ENCODE measurements around the gene SIAH3.
A peak's percentile ranks its signal among the peaks of the same experiment; 100 is the strongest.
"Not testable (repeated sequence)": the region's sequence is repeated elsewhere in the genome, so short reads cannot be mapped to it uniquely, and the experiment has no call there.

Gene SIAH3

DNA sequence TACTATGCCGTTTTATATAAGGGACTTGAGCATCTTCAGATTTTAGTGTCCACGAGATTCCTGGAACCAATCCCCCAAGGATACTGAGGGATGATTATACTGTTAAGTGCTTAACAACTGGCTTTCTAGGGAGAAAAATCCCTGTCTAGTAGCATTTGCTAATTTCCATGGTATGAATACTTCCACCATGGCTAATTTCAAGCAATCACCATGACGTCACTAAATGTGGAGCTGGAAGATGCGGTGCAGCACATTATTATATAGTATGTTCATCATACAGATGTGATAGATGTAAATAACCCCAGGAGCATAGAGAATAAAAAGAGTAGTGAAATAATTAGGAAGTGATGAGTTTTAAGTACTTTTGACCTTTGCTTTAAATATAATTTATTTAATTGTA lies 72.7 kb downstream of the SIAH3 start:
- DNase-seq = no peak

- DNase-seq = no peak
Measured at GRCh38 chr13:45776748-45777147, 74.8 kb downstream of the SIAH3 start.

GRCh38 chr13:45775401-45775963 lies 76.1 kb downstream of the SIAH3 start:
- no peak for DNase-seq

- DNase-seq = no peak
Measured at GRCh38 chr13:45773944-45774343, 77.6 kb downstream of the SIAH3 start.

DNA sequence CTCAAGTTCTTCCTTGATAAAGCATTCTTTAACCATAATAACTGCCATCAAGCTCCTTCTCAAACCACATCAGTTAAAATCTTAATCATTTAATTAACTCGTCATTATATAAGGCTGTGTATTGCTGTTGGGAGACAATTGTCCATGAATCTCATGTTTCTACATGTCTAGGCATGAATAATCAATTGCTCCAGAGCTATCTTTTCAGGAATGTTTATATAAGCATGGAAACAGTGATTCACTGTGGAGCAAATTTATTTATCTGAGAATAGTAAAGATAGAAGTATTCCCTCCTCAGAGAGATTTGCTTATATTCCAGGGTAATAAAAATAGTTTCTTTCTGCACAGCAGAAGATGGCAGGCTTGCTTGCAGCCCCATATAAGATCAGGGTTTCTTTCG lies 78.3 kb downstream of the SIAH3 start:
- no peak for DNase-seq

DNA sequence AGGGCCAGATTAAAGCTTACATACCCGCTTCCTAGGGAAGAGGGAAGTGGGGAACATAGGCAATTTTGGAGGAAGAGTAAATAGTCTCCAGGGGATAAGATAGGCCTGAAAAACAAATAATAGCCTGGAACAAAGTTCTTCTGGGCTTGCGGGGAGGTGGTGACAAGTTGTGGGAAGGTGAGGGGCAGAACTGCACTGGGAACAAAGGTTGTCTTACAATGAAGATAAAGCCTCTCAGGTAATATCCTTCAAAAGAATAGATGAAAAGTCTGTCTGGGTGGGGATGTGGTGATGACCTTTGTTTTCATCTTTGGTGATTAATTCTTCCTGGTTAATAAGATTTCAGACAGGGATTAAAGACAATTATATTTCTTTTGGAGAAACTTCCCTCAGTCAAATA lies 80.7 kb downstream of the SIAH3 start:
- DNase-seq = no peak

- DNase-seq = peak; percentile 73
Measured at GRCh38 chr13:45768656-45769479, 82.7 kb downstream of the SIAH3 start.

GRCh38 chr13:45765464-45765863 lies 86.1 kb downstream of the SIAH3 start:
- DNase-seq = no peak

DNA sequence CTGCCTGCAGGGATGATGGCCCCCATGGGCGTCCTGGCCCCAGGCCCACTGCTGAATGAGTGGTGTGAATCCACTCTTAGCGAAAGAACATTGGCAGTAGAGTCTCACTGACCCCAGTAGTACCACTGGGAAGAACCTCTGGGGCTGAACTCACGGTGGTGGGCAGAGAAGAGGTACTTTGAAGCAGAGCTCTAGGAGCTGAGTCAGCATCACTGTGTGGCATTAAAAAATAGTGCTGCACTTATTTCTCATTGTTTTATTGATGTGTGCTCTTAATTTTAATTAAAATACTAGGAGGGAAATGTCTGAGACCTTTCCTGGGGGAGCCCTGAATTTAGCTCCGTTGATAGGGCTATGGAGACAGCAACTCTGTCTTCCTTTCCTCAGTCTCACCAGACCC lies 88.1 kb downstream of the SIAH3 start:
- DNase-seq = no peak

DNA sequence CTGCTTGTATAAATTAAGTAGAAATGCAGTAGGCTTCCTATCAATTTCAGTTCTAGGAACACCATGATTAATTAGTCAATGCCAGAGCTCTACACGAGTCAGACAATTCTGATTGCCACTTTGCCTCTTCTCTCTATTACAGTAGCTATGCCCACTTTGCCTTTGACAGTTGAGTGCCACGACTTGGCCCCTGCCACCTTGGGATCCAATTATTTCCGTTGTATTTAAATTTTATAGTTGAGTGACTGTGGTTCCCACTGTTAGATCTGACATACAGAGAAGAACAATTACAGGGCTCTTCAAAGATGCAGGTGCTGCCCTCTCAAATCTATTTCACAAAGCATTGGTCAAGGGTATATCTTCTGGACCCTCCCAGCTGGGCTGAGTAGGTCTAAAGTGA lies 94.0 kb downstream of the SIAH3 start:
- not testable (repeated sequence) for DNase-seq

- DNase-seq = not testable (repeated sequence)
Measured at GRCh38 chr13:45756498-45756897, 95.1 kb downstream of the SIAH3 start.

- DNase-seq = no peak
Measured at GRCh38 chr13:45752510-45752909, 99.0 kb downstream of the SIAH3 start.

DNA sequence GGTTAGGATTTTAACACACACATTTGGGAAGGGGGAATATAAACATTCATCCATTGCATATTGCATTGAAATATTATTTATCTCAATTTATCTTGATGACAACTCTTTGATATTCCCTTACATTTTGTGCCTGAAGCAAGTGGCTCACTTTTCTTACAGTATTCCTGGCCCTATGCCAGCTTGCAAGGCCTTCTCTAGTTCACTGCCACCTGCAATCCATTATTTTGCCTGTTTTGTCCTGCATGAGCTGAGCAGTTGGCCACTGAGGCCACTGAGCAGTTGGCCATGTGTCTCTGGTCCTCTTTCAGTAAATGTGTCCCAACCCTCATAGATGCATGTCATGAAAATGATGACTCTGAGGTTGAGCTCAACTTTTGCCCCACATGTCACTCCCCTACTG lies 99.7 kb downstream of the SIAH3 start:
- no peak for DNase-seq

DNA sequence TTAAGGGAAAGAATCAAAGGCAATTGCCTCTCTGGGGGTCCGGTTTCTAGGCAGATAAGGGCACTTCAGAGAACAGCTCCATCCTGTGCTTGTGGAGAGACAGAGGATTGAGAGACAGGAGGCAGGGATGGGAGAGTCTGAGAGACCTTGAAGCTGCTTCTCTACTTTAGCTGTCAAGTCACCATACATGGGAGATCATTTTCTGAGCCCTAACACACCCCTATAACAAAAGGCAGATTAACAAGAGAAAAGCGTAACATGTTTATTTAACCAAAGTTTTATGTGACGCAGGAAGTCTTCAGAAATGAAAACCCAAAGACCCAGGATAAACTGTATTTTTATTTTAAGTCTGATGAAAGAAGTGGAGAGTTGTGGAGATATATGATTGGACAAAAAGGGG lies 101.0 kb downstream of the SIAH3 start:
- DNase-seq = no peak

- DNase-seq = no peak
Measured at GRCh38 chr13:45748941-45749759, 102.4 kb downstream of the SIAH3 start.

GRCh38 chr13:45747071-45747470 lies 104.5 kb downstream of the SIAH3 start:
- DNase-seq = no peak

DNA sequence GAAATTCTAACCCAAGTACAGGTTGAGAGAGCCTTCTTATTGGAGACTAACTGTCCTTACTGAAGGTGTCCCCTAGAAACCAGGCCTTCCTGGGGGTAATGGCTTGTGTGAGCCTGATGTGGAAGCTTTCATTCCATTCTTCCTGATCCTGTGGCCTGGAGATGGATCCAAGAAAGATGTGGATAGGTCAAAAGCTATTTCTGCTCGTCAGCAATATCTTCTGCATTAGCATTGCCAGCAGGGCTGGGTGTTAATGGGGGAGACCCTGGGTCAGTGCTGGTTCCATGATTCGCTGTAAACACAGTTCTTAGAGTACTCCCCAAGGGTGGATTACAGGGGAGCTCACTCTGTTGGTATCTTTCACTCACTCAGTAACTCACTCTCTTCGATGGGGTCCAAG lies 106.6 kb downstream of the SIAH3 start:
- DNase-seq = no peak

DNA sequence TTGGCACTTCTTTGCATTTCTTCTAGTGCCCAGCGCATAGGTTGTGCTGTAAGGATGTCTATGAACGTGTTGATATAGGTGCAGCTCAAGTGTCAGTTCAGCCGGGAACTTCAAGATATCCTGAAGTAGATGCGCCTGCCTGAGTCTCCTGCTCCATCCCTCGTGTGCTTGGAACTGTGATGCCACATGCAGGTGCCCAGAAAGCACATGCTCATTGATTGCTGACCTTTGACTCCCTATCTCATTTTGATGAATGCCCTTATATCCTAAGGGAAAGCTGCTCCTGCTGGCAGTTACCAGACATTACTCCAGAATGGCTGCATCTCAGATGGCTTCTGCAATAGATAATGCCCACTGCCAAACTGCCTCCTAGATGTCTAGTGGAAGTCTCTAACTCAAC lies 108.6 kb downstream of the SIAH3 start:
- DNase-seq = no peak

- DNase-seq = no peak
Measured at GRCh38 chr13:45737571-45738017, 114.0 kb downstream of the SIAH3 start.

GRCh38 chr13:45733361-45733760 lies 118.2 kb downstream of the SIAH3 start:
- DNase-seq = no peak

- DNase-seq = no peak
Measured at GRCh38 chr13:45732916-45733315, 118.6 kb downstream of the SIAH3 start.

DNA sequence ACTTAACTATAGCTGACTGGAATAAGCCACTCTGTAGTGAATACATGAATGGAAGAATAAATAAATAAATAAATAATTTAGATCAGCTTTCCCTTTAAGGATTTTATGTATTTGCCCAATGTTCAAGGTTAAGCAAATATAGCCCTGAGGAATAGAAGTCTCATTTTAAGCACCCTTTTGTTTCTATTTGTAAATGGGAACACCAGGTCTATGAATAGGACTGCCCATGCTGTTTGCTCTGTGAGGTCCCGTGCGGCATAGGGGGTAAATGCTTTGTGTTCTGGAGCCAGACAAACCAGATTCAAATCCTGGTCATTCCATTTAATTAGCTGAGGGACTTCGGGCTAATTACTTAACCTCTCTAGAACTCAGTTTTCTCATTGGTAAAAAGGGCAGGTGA lies 120.1 kb downstream of the SIAH3 start:
- DNase-seq = no peak

- DNase-seq = peak; percentile 59
Measured at GRCh38 chr13:45728759-45729158, 122.8 kb downstream of the SIAH3 start.

Measured in NCI-H526 treated with DMSO at 0.1 percent for 48 hours (cell line).